ENCODE data around the gene C2orf80. TPM values are rescaled to one million over a fixed set of nuclear protein-coding genes. Genes with fewer than 3 reads are reported as not detected.

C2orf80 gene
- polyA plus RNA-seq, 1 donor from 2014 or later, result 71.5 TPM

GRCh38 chr2:208134928-208135586 lies 54.8 kb downstream of the C2orf80 start:
- Histone ChIP-seq H3K27me3 (ENCODE audit: insufficient read depth, low read depth, low read length) (no peaks in the 10 kb centered on the region), H3K4me2 (ENCODE audit: low read length) (no peak overlapping the region), H3K4me3 (ENCODE audit: low read length) (no peak overlapping the region), H3F3A (ENCODE audit: insufficient read depth, low read length, poor library complexity, severe bottlenecking) (no peaks in the 10 kb centered on the region), H4K20me1 (ENCODE audit: insufficient read depth) (no peaks in the 10 kb centered on the region), H3K36me3 (ENCODE audit: insufficient read depth, low read length) (no peaks in the 10 kb centered on the region), H3K27ac (ENCODE audit: low read length) (no peak overlapping the region), H2AFZ (ENCODE audit: low read depth, low read length) (no peak overlapping the region), H3K9me3 (ENCODE audit: low read length) (no peaks in the 10 kb centered on the region), H3K79me2 (replicated peaks; ENCODE audit: insufficient read depth, low read length) (no peaks in the 10 kb centered on the region), H3K9me2 (ENCODE audit: insufficient read depth, low read length) (no peaks in the 10 kb centered on the region), H3K9ac (ENCODE audit: low read length) (no peak overlapping the region)
- TF ChIP-seq, protein P1, sequence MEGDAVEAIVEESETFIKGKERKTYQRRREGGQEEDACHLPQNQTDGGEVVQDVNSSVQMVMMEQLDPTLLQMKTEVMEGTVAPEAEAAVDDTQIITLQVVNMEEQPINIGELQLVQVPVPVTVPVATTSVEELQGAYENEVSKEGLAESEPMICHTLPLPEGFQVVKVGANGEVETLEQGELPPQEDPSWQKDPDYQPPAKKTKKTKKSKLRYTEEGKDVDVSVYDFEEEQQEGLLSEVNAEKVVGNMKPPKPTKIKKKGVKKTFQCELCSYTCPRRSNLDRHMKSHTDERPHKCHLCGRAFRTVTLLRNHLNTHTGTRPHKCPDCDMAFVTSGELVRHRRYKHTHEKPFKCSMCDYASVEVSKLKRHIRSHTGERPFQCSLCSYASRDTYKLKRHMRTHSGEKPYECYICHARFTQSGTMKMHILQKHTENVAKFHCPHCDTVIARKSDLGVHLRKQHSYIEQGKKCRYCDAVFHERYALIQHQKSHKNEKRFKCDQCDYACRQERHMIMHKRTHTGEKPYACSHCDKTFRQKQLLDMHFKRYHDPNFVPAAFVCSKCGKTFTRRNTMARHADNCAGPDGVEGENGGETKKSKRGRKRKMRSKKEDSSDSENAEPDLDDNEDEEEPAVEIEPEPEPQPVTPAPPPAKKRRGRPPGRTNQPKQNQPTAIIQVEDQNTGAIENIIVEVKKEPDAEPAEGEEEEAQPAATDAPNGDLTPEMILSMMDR (IDR thresholded peaks at IDR 0.05; ENCODE audit: poor library complexity, severe bottlenecking), result no peak
- TF ChIP-seq SMC3 (conservative IDR thresholded peaks at IDR 0.05; ENCODE audit: poor library complexity) (no peak), TAF1 (IDR thresholded peaks at IDR 0.05; ENCODE audit: low read depth) (no peak), POLR2AphosphoS5 (IDR thresholded peaks at IDR 0.05) (no peak), MXI1 (conservative IDR thresholded peaks at IDR 0.05; ENCODE audit: poor library complexity, severe bottlenecking) (no peak), EZH2 (IDR thresholded peaks at IDR 0.05; ENCODE audit: borderline replicate concordance, insufficient read depth, low read length, poor library complexity, severe bottlenecking) (no peak), RAD21 (conservative IDR thresholded peaks at IDR 0.05) (no peak), EP300 (conservative IDR thresholded peaks at IDR 0.05; ENCODE audit: poor library complexity, severe bottlenecking) (no peak)
- TF ChIP-seq, protein P2, sequence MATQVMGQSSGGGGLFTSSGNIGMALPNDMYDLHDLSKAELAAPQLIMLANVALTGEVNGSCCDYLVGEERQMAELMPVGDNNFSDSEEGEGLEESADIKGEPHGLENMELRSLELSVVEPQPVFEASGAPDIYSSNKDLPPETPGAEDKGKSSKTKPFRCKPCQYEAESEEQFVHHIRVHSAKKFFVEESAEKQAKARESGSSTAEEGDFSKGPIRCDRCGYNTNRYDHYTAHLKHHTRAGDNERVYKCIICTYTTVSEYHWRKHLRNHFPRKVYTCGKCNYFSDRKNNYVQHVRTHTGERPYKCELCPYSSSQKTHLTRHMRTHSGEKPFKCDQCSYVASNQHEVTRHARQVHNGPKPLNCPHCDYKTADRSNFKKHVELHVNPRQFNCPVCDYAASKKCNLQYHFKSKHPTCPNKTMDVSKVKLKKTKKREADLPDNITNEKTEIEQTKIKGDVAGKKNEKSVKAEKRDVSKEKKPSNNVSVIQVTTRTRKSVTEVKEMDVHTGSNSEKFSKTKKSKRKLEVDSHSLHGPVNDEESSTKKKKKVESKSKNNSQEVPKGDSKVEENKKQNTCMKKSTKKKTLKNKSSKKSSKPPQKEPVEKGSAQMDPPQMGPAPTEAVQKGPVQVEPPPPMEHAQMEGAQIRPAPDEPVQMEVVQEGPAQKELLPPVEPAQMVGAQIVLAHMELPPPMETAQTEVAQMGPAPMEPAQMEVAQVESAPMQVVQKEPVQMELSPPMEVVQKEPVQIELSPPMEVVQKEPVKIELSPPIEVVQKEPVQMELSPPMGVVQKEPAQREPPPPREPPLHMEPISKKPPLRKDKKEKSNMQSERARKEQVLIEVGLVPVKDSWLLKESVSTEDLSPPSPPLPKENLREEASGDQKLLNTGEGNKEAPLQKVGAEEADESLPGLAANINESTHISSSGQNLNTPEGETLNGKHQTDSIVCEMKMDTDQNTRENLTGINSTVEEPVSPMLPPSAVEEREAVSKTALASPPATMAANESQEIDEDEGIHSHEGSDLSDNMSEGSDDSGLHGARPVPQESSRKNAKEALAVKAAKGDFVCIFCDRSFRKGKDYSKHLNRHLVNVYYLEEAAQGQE (IDR thresholded peaks at IDR 0.05; ENCODE audit: borderline replicate concordance), result no peak

- H2AFZ ChIP-seq (ENCODE audit: low read depth, low read length), result no peak overlapping the region
- no peaks in the 10 kb centered on the region for H3K79me2 ChIP-seq (replicated peaks; ENCODE audit: insufficient read depth, low read length)
- H4K20me1 ChIP-seq (ENCODE audit: insufficient read depth), result no peaks in the 10 kb centered on the region
- no peaks in the 10 kb centered on the region for H3K36me3 ChIP-seq (ENCODE audit: insufficient read depth, low read length)
- H3K4me2 ChIP-seq (ENCODE audit: low read length), result no peak overlapping the region
- H3K9ac ChIP-seq (ENCODE audit: low read length), result no peak overlapping the region
- TF ChIP-seq, protein P1 (IDR thresholded peaks at IDR 0.05; ENCODE audit: poor library complexity, severe bottlenecking), result no peak
- TF ChIP-seq RAD21 (conservative IDR thresholded peaks at IDR 0.05) (no peak), POLR2AphosphoS5 (IDR thresholded peaks at IDR 0.05) (no peak), TAF1 (IDR thresholded peaks at IDR 0.05; ENCODE audit: low read depth) (no peak), SMC3 (conservative IDR thresholded peaks at IDR 0.05; ENCODE audit: poor library complexity) (no peak), EP300 (conservative IDR thresholded peaks at IDR 0.05; ENCODE audit: poor library complexity, severe bottlenecking) (no peak)
- TF ChIP-seq, protein P2 (IDR thresholded peaks at IDR 0.05; ENCODE audit: borderline replicate concordance), result no peak
- no peaks in the 10 kb centered on the region for H3K9me3 ChIP-seq (ENCODE audit: low read length)
- no peaks in the 10 kb centered on the region for H3K9me2 ChIP-seq (ENCODE audit: insufficient read depth, low read length)
- no peaks in the 10 kb centered on the region for H3F3A ChIP-seq (ENCODE audit: insufficient read depth, low read length, poor library complexity, severe bottlenecking)
- no peak overlapping the region for H3K4me3 ChIP-seq (ENCODE audit: low read length)
- no peaks in the 10 kb centered on the region for H3K27me3 ChIP-seq (ENCODE audit: insufficient read depth, low read depth, low read length)
- H3K27ac ChIP-seq (ENCODE audit: low read length), result no peak overlapping the region
These were observed 59.1 kb downstream of the C2orf80 start for GRCh38 chr2:208130712-208131110.

Data from neural cell (in vitro differentiated cells).